PC-9 (cell line): Measurements from ENCODE around the gene ZNF215.

ENCODE experiments used
- CTCF ChIP-seq: fragments of 200-600 bp; sonication (generic); conservative IDR thresholded peaks from 2 replicates; pipeline ENCODE4 v1.6.1; 2017; ENCODE audit warnings: mixed run types, antibody characterized with exemption, mild to moderate bottlenecking, moderate library complexity
- EZH2 ChIP-seq: fragments of 200-600 bp; sonication (generic); IDR thresholded peaks from 2 replicates; pipeline ENCODE4 v1.8.0; 2017; ENCODE audit warnings: antibody characterized with exemption, low read depth

- TF ChIP-seq CTCF: no peak
- no peak for TF ChIP-seq EZH2
Measured at GRCh38 chr11:7004482-7004881, 78.3 kb downstream of the ZNF215 start.
